Stimulated activated CD4-positive, alpha-beta T cell treated with anti-CD3 and anti-CD28 coated beads, Interleukin-4, amount 100 ng/mL, for 24 hours (primary cell): Measurements from ENCODE around the gene TRMT1.

Experiments used
- DNase-seq: peaks from one replicate; pipeline ENCODE4 v3.0.0-alpha.2; 2020

The TRMT1 gene

GRCh38 chr19:13101590-13102415, 14.7 kb downstream of the TRMT1 start:
- DNase-seq = no peak

GRCh38 chr19:13100841-13101589, 15.5 kb downstream of the TRMT1 start:
- DNase-seq = no peak

GRCh38 chr19:13100031-13100588, 16.4 kb downstream of the TRMT1 start:
- DNase-seq = peak; percentile 73

- DNase-seq = peak; percentile 76
Measured at GRCh38 chr19:13099073-13099999, 17.2 kb downstream of the TRMT1 start.

GRCh38 chr19:13098277-13099072, 18.1 kb downstream of the TRMT1 start:
- DNase-seq = no peak

- no peak for DNase-seq
Measured at GRCh38 chr19:13097463-13098258, 18.9 kb downstream of the TRMT1 start.

- DNase-seq = no peak
Measured at GRCh38 chr19:13097033-13097462, 19.5 kb downstream of the TRMT1 start.

GRCh38 chr19:13095934-13096927, 20.3 kb downstream of the TRMT1 start:
- DNase-seq = no peak

- no peak for DNase-seq
Measured at GRCh38 chr19:13095393-13095784, 21.2 kb downstream of the TRMT1 start.

- DNase-seq = no peak
Measured at GRCh38 chr19:13094771-13095392, 21.7 kb downstream of the TRMT1 start.

- no peak for DNase-seq
Measured at GRCh38 chr19:13094106-13094504, 22.4 kb downstream of the TRMT1 start.

GRCh38 chr19:13093407-13094105, 23.0 kb downstream of the TRMT1 start:
- DNase-seq = peak; percentile 83

- no peak for DNase-seq
Measured at GRCh38 chr19:13092606-13093235, 23.8 kb downstream of the TRMT1 start.

- no peak for DNase-seq
Measured at GRCh38 chr19:13092158-13092543, 24.4 kb downstream of the TRMT1 start.

- no peak for DNase-seq
Measured at GRCh38 chr19:13091400-13092157, 25.0 kb downstream of the TRMT1 start.

GRCh38 chr19:13090511-13091231, 25.9 kb downstream of the TRMT1 start:
- no peak for DNase-seq
